A673 (cell line): ENCODE data around the gene SSC4D.
"Not testable (repeated sequence)": the region's sequence is repeated elsewhere in the genome, so short reads cannot be mapped to it uniquely, and the experiment has no call there.

Experiments used
- EZH2 ChIP-seq: fragments of 200-600 bp; sonication (generic); IDR thresholded peaks from 2 replicates; pipeline ENCODE4 v1.6.1; 2017; ENCODE audit warnings: borderline replicate concordance, low read depth, mild to moderate bottlenecking, mixed read lengths, antibody characterized with exemption, low read length; ENCODE audit not compliant: poor library complexity, severe bottlenecking
- TF ChIP-seq, protein P1 (sequence below): fragments of 300-800, 200-600 bp; sonication (generic); conservative IDR thresholded peaks from 2 replicates; pipeline ENCODE4 v1.5.1; 2017; ENCODE audit warnings: low read depth, mild to moderate bottlenecking, antibody characterized with exemption, low read length, moderate library complexity, mixed read lengths

DNA sequence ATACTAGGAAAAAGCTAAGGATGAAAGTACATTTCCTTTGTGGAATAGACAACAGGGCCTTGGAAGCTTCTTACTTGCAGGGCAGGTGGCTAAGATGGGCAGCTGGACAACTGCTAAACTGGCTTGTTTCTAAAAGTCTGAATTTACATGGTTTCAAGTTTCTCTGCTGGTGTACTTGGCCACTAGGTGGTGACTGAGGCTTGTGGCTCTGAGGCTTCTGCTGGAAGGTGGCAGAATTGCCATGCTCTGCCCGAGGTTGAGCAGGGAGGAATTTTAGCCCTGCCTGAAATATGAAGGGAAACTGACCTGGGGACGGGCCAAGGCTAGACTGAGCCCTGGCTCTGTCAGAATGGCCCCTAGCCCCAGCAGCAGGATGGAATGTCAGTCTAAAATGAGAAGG, 28.4 kb upstream of the SSC4D start:
- TF ChIP-seq, protein P1, sequence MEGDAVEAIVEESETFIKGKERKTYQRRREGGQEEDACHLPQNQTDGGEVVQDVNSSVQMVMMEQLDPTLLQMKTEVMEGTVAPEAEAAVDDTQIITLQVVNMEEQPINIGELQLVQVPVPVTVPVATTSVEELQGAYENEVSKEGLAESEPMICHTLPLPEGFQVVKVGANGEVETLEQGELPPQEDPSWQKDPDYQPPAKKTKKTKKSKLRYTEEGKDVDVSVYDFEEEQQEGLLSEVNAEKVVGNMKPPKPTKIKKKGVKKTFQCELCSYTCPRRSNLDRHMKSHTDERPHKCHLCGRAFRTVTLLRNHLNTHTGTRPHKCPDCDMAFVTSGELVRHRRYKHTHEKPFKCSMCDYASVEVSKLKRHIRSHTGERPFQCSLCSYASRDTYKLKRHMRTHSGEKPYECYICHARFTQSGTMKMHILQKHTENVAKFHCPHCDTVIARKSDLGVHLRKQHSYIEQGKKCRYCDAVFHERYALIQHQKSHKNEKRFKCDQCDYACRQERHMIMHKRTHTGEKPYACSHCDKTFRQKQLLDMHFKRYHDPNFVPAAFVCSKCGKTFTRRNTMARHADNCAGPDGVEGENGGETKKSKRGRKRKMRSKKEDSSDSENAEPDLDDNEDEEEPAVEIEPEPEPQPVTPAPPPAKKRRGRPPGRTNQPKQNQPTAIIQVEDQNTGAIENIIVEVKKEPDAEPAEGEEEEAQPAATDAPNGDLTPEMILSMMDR, result peak; percentile 56
- TF ChIP-seq EZH2, result not testable (repeated sequence)
